HG03159 (cell line): ENCODE data around the gene P2RY6.

Source experiments
- ATAC-seq: cut with Tn5 transposase; IDR thresholded peaks from one replicate; pipeline ENCODE4 v1.9.1; 2021; ENCODE audit warnings: mild to moderate bottlenecking, moderate library complexity; ENCODE audit not compliant: unreplicated experiment

The P2RY6 gene

GRCh38 chr11:73236854-73237253 is 35.3 kb upstream of the P2RY6 start:
- no peak for ATAC-seq

GRCh38 chr11:73237471-73238290 is 34.5 kb upstream of the P2RY6 start:
- no peak for ATAC-seq

- no peak for ATAC-seq
These were observed 33.0 kb upstream of the P2RY6 start for GRCh38 chr11:73239111-73239521.

- no peak for ATAC-seq
These were observed 32.5 kb upstream of the P2RY6 start for GRCh38 chr11:73239571-73240189.

- no peak for ATAC-seq
These were observed 31.9 kb upstream of the P2RY6 start for GRCh38 chr11:73240190-73240781.

- no peak for ATAC-seq
These were observed 30.8 kb upstream of the P2RY6 start for GRCh38 chr11:73241300-73241699.

- ATAC-seq, result peak; percentile 75
These were observed 29.7 kb upstream of the P2RY6 start for GRCh38 chr11:73242251-73243092.

GRCh38 chr11:73243093-73243485 is 29.0 kb upstream of the P2RY6 start:
- ATAC-seq, result no peak

GRCh38 chr11:73244589-73245240 is 27.4 kb upstream of the P2RY6 start:
- no peak for ATAC-seq

DNA sequence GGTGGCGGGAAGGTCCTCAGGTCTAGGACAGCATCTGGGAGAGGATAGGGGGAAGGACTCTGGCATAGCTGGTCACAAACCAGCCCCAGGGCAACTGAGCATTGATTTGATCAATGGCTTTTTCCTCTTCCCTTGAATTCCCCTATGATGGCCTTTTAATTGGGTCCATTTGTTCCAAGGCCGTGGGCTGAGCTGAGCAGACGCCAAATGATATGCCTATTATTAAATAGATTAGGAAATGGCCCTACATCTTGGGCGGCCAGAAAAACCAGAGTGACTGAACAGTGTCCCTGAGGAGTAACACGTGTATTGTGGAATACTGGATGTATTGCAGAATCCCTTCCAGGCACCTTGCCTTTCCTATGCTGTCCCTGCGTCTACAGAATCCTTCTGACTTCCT is 26.7 kb upstream of the P2RY6 start:
- no peak for ATAC-seq

GRCh38 chr11:73246303-73246702 is 25.8 kb upstream of the P2RY6 start:
- no peak for ATAC-seq

- no peak for ATAC-seq
These were observed 23.5 kb upstream of the P2RY6 start for GRCh38 chr11:73248526-73249185.

GRCh38 chr11:73249304-73249703 is 22.8 kb upstream of the P2RY6 start:
- ATAC-seq, result peak; percentile 65

GRCh38 chr11:73249853-73250783 is 22.0 kb upstream of the P2RY6 start:
- no peak for ATAC-seq

- no peak for ATAC-seq
These were observed 19.5 kb upstream of the P2RY6 start for GRCh38 chr11:73252577-73253191.

GRCh38 chr11:73257342-73258103 is 14.6 kb upstream of the P2RY6 start:
- no peak for ATAC-seq

DNA sequence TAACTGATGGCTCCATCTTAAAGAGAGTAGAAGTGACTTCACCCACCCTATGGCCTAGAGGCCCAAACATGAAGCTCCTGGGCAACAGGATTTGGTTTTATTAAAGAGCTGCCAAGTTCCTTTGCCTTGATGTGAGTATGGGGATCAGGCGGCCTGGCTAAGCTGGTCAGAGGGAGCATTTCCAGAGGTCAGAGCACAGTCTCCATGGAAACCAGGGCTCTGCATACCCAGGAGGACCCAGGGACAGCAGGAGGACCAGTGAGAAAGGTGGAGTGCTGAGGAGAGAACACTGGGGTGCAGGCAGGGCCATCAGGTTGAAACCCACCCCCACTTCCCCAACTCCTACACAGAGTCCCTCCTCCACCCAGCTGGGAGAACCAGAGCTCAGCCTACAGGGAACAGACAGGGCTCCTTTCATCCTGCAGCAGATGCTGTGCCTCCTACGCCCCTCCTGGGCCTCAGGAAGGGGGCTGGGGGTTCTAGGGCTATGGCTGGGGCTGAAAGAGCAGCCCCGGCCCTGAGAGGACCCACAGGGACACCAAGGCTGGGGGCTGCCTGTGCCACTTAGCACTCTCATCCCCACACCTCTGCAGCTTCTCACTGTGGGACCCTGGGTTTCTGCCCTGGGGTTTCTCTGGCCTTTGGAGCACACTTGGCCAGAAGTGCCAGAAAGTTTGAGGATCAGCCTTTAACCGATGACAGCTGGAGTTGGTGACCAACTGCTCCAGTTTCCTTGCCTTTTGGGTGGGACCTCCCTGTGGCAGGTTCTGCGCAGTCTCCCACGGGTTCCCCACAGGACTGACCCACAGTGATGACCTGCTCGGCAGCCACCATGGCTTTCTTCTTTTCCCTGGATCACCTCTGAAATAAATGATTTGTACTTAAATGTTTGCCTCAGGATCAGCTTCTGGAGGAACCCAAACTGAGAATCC is 13.8 kb upstream of the P2RY6 start:
- no peak for ATAC-seq
